IPS-18a (cell line): Measurements from ENCODE around the gene NCOA6.

Experiments
- H3K27ac ChIP-seq: one replicate; pipeline ENCODE4 v1.5.1; 2013; ENCODE audit warnings: low read length
- H3K27me3 ChIP-seq: one replicate; pipeline ENCODE4 v1.6.1; 2013; ENCODE audit warnings: mild to moderate bottlenecking, low read length; ENCODE audit not compliant: control insufficient read depth, insufficient read depth
- H3K36me3 ChIP-seq: one replicate; pipeline ENCODE4 v1.6.1; 2013; ENCODE audit warnings: low read depth, low read length; ENCODE audit not compliant: control insufficient read depth
- H3K4me1 ChIP-seq: one replicate; pipeline ENCODE4 v1.6.1; 2013; ENCODE audit warnings: low read depth, low read length; ENCODE audit not compliant: control insufficient read depth
- H3K4me3 ChIP-seq: one replicate; pipeline ENCODE4 v1.5.1; 2013; ENCODE audit warnings: low read length
- H3K9ac ChIP-seq: one replicate; pipeline ENCODE4 v1.6.1; 2013; ENCODE audit warnings: mild to moderate bottlenecking, low read length, moderate library complexity
- H3K9me3 ChIP-seq: one replicate; pipeline ENCODE4 v1.6.1; 2013; ENCODE audit warnings: low read depth, low read length; ENCODE audit not compliant: control insufficient read depth

The NCOA6 gene

DNA sequence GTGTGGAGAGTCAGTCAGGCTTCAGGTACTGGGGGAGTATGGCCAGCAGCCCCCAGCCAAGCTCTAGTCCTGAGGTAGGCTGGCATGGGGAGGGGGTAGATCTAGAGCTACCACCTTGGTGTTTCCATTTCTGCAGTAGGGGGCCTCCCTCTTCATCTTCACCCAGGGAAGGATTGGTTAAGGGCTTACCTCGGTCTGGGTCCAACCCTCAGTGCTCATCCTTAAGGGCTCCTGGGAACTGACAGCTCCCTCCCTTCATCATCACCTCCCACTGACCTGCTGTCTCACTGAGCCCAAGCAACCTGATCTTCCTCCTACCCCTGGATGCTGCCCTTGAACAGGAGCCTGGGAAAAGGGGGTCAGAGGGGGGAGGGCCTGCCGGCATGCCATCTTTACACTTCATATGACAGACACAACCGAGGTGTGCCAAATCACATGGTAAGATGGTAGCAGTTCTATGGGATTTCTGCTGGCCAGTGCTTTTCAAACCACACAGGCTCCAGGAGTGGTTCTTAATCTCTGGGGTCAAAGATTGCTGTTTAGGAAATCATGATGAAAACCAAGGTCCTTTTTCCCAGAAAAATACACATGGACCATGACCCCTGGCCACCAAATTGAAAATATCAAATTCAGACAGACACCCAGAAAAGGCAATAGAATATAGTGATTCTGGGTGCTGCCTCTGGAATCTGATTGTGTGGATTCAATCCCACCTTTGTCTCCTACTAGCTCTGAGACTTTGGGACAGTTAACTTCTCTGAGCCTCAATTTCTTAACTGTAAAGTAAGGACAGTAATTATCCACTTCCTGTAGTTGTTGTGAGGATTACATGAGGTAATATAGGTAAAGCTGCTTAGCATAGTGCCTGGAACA, 118.3 kb downstream of the NCOA6 start:
- H3K27me3 ChIP-seq, result peaks cover 62% of the 10 kb centered on the region
- no peak overlapping the region for H3K4me3 ChIP-seq
- no peaks in the 10 kb centered on the region for H3K9me3 ChIP-seq
- peaks cover 7% of the 10 kb centered on the region for H3K4me1 ChIP-seq
- no peak overlapping the region for H3K9ac ChIP-seq
- no peak overlapping the region for H3K27ac ChIP-seq
- H3K36me3 ChIP-seq, result no peaks in the 10 kb centered on the region

DNA sequence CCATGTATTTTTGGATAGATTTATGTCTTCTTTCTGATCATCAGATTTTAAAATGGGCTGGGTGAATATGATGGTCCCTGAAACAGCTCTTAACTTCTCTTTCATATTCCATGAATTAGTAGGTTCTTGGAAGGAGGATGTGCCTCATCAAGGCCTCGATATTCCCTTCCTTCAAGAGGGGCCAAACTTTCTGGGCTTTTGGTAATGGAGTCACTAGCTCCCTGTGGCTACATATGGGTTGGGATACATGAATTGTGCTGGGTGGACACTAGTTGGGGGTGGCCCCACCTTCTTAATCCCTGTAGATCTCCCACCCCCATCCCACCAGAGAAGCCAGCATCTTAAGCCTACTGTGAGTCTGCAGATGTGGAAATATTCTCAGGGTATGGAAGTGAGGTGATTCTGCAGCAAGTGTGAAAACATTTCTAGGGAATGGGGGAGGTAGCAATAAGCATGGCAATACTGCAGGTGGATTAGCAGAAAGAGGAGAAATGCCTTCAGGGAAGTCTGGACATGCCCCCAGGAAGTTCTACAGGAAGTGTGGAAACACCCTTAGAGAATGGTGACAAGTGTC, 119.1 kb downstream of the NCOA6 start:
- peaks cover 62% of the 10 kb centered on the region for H3K27me3 ChIP-seq
- no peak overlapping the region for H3K9ac ChIP-seq
- no peak overlapping the region for H3K4me3 ChIP-seq
- no peak overlapping the region for H3K27ac ChIP-seq
- H3K4me1 ChIP-seq, result peaks cover 7% of the 10 kb centered on the region
- no peaks in the 10 kb centered on the region for H3K9me3 ChIP-seq
- no peaks in the 10 kb centered on the region for H3K36me3 ChIP-seq

DNA sequence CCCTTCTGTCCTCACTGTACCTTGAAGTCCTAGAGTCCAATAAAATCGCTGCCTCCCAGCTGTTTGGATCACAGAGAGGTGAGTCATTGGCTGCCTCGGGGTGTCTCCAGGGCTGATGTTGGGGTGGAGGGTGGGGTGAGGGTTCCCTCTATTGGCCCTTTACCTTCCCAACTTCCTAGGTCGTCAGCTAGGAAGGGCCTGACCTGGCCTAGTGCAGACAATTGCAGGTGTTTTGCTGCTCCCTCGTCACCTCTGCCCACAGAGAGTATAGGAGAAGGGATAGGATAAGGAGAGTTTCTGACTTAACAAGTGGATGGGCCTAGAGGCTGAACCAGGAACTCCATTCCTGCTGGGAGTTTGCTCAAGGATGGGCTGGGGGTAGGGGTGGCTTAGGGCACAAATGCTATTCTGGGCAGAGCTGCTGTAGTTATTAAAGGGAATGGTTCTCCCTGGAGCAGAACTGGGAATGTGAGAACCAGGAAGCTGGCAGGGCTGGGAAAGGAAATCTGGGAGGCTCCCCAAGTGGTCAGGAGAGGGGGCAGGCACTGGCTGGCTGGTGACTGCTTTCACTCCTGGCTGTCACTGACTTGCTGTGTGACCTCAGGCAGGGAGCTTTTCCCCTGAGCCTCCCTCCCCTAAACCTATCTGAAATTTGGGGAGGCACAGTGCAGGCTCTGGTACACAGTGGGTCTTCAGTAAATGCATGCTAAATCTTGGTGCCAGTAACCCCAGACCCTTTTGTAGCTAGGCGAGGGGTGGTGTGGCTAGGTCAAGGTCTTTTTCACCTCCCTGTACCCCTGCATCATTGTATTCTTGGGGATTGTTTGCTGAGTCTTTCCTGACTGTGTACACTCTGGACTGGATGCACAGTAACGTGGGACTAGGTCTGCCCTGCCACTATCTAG, 119.8 kb downstream of the NCOA6 start:
- H3K4me3 ChIP-seq, result no peak overlapping the region

DNA sequence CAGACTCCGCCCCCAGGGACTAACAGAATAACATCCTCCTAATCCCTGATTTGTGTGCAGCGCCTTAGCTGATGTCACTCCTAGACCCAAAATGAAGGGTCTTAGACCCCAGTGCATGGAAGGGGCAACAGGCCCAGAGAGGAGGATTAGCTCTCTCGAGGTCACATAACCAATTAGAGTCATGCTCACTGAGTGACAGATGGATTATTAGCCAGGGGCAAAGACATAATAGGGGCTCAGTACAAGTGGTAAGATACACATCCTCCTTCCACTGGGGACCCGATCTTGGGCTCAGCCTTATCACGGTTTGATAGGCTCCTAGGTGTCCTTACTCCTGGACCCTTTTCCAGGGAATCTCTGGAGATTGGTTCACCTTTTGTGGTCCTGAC, 120.4 kb downstream of the NCOA6 start:
- H3K4me1 ChIP-seq, result peaks cover 7% of the 10 kb centered on the region
- H3K9me3 ChIP-seq, result no peaks in the 10 kb centered on the region
- peaks cover 48% of the 10 kb centered on the region for H3K27me3 ChIP-seq
- H3K36me3 ChIP-seq, result no peaks in the 10 kb centered on the region
- peak overlapping the region; percentile 86 for H3K4me3 ChIP-seq
- no peak overlapping the region for H3K27ac ChIP-seq
- H3K9ac ChIP-seq, result peak overlapping the region; percentile 64

More for the DNA sequence above, 119.8 kb downstream of the NCOA6 start:
- no peak overlapping the region for H3K27ac ChIP-seq
- no peak overlapping the region for H3K9ac ChIP-seq
- peaks cover 7% of the 10 kb centered on the region for H3K4me1 ChIP-seq
- H3K27me3 ChIP-seq, result peaks cover 54% of the 10 kb centered on the region
- no peaks in the 10 kb centered on the region for H3K36me3 ChIP-seq
- H3K9me3 ChIP-seq, result no peaks in the 10 kb centered on the region

DNA sequence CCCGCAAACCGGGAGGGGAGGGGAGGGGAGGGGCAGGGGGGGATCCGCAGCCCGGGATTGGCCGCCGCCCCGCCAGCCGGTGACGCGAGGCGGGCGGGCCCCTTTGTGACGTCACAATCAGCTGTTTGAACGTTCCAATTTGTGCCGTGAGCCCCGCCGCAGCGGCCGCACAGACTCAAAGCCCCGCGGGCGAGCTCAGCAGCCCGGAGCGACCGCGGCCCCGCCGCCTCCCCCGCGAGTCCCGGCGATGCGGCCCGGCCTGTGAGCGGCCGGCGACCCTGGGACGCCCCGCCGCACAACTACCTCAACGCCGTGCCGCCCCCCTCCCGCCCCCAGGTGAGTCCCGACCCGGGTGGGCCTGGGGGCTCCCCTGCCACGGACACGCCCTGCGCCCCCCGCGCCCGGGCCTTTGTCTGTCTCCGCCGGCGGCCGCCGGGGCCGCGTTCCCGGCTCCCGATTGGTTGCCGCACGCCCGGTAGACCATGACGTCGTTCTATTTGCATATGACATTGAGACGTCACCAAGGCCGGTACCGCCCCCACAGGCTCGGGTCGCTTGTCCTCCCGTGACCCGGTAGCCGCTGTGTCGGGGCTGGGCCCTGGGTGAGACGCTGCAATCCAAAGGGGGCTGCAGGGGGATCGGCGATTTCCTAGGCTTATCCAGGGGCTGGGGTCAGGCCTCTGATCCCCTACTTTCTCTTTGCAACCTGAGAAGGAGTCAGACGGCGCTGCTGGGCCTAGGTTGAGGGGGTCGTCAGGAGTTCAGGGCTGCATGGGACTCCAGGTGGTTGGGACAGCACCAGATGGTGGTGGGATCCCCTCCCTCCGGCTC, 121.1 kb downstream of the NCOA6 start, which contains the start of gene TP53INP2:
TP53INP2 (plus strand) TSS at position 168 of the 831 bp plus-strand sequence. CDS start 4,396 bp downstream, outside the sequence.
- Histone ChIP-seq H3K4me3 (peak within 1 kb of the TSS; percentile 86), H3K27me3 (peaks cover 44% of the 10 kb centered on the region), H3K36me3 (no peaks in the 10 kb centered on the region), H3K27ac (no peak within 1 kb of the TSS), H3K9ac (peak within 1 kb of the TSS; percentile 64), H3K4me1 (peaks cover 7% of the 10 kb centered on the region), H3K9me3 (no peaks in the 10 kb centered on the region)

DNA sequence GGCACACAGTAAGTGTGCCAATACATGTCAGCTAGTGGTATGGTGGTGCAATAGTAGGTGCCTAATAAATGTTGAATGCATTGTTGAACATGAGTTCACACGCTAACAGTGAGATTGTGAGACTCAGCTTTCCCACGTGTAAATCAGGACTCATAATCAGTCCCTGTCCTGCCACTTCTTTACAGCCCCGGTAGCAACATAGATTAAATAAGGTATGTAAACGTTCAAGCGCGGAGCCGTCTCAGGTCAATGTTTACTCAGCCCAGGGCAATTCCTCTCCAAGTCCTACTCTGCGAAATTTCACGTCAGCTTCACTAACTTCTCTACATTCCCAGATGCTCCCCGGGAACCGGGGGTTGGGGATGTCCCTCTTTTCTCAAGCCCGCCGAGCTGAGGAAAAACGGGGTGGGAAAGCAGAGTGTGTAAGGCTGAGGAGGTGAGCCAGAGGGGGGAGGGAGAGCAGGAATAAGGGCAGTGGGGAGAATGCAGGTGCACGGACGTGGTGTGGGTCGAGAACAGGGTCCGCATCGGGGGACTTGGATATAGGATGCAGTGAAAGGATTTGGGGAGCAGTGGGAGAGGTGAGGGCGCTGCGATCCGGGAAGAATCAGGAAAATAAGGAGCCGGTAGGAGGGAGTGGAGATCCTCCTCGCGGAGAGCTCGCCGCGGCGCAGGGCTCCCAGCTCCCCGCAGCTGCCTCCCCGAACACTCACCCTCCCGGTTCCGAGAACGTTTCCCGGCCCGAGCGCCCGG, 121.9 kb downstream of the NCOA6 start:
- Histone ChIP-seq H3K9ac (peak overlapping the region; percentile 57), H3K36me3 (no peaks in the 10 kb centered on the region), H3K27me3 (peaks cover 39% of the 10 kb centered on the region), H3K4me3 (peak overlapping the region; percentile 86), H3K9me3 (no peaks in the 10 kb centered on the region), H3K27ac (no peak overlapping the region), H3K4me1 (peaks cover 7% of the 10 kb centered on the region)

DNA sequence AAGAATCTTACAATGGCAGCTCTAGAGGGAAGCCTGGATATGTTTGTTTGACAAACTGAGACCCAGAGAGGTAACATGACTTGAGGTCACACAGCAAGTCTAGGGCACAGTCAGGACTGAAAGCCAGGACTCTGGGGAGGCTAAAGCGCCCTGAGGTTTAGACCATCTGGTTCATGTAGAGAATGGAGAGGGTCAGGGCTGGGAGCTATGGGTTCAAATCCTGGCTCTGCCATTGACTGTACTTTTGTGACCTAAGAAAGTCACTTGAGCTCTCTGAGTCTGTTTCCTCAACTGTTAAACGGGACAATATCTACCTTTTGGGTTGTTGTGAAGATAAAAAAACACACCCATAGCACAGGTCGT, 122.4 kb downstream of the NCOA6 start:
- Histone ChIP-seq H3K9me3 (no peaks in the 10 kb centered on the region), H3K4me3 (peak overlapping the region; percentile 86), H3K4me1 (peaks cover 7% of the 10 kb centered on the region), H3K9ac (no peak overlapping the region), H3K27ac (no peak overlapping the region), H3K27me3 (peaks cover 35% of the 10 kb centered on the region), H3K36me3 (no peaks in the 10 kb centered on the region)

DNA sequence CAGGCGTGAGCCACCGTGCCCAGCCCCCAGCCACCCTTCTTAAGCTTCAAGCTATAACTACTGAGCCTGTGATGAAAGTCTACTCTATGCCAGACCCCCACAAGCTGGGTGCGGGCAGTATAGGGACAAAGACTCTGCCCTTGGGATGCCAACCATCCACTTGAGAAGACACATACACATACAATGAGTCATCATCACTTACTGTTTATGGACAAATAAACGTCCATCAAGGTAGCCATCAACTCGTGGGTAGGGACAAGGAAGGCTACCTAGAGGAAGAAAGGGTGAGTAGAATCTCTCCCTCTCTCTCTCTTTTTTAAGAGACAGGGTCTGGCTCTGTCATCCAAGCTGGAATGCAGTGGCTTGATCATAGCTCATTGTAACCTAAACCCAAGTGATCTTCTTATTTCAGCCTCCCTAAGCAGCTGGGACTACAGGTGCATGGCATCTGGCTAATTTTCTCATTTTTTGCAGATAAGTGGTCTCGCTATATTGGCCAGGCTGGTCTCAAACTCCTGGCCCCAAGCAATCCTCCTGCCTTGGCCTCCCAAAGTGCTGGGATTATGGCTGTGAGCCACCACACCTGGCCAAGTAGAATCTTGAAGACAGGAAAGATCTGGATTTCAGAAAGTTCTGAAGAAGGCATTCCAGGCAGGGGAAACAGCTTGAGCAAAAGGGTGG, 123.9 kb downstream of the NCOA6 start:
- H3K36me3 ChIP-seq, result no peaks in the 10 kb centered on the region
- H3K27ac ChIP-seq, result no peak overlapping the region
- no peak overlapping the region for H3K9ac ChIP-seq
- peaks cover 7% of the 10 kb centered on the region for H3K4me1 ChIP-seq
- peaks cover 25% of the 10 kb centered on the region for H3K27me3 ChIP-seq
- H3K4me3 ChIP-seq, result no peak overlapping the region
- no peaks in the 10 kb centered on the region for H3K9me3 ChIP-seq

DNA sequence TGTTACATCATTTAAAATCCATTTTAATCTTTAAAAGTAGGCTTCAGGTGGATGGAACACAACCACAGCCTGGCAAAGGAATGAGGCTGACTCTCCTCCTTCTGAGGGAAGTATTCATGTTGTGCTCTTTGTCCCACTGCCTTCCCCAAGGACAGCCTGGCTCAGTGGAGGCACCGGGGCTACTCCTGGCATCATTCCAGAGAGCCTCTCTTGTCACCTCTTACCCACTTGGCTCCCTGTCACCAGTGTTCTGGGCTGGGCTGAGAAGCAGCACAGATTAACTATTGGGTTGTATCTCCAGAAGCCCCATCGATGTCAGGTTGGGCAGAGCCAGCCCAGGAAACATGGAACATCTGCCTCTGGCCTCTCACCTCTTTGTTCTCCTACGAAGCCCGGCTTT, 132.0 kb downstream of the NCOA6 start:
- no peaks in the 10 kb centered on the region for H3K4me1 ChIP-seq
- H3K9me3 ChIP-seq, result no peaks in the 10 kb centered on the region
- no peaks in the 10 kb centered on the region for H3K27me3 ChIP-seq
- no peaks in the 10 kb centered on the region for H3K36me3 ChIP-seq
- no peak overlapping the region for H3K4me3 ChIP-seq
- H3K9ac ChIP-seq, result no peak overlapping the region
- H3K27ac ChIP-seq, result no peak overlapping the region

DNA sequence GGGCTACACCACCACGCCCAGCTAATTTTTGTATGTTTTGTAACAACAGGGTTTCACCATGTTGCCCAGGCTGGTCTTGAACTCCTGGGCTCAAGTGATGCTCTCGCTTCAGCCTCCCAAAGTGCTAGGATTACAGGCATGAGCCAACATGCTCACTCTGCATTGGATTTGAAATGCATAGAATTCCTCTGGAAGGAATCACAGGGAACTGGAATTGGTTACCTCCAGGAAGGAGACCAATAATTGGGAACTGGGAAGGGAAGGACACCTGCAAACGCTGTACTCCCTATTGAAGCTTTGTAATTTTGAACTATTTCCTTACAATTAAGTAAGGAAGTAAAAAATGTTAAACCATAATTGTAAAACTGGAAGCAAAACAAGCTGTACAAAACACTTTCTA, 133.6 kb downstream of the NCOA6 start:
- Histone ChIP-seq H3K27me3 (no peaks in the 10 kb centered on the region), H3K4me1 (no peaks in the 10 kb centered on the region), H3K36me3 (no peaks in the 10 kb centered on the region), H3K9me3 (no peaks in the 10 kb centered on the region), H3K9ac (no peak overlapping the region), H3K4me3 (no peak overlapping the region), H3K27ac (no peak overlapping the region)
